Coronary artery (tissue), 2 donors: Measurements from ENCODE around the gene LOXHD1.

ENCODE experiments used
- DNase-seq: peaks from one replicate; pipeline ENCODE4 v3.0.0-alpha.2; 2017; ENCODE audit warnings: low spot score
- H3K27ac ChIP-seq, 2 donors: fragments of 200-600 bp; sonication (generic); one replicate each; pipeline ENCODE4 v1.5.1; 2016 to 2019
- H3K4me3 ChIP-seq: fragments of 200-600 bp; sonication (generic); 2 replicates; pipeline ENCODE4 v1.5.1; 2016; ENCODE audit warnings: mild to moderate bottlenecking, moderate library complexity
- TF ChIP-seq, protein P1 (sequence below): fragments of 200-600 bp; sonication (generic); IDR thresholded peaks from one replicate; pipeline ENCODE4 v1.5.1; 2019; ENCODE audit warnings: antibody characterized with exemption

Gene LOXHD1

DNA sequence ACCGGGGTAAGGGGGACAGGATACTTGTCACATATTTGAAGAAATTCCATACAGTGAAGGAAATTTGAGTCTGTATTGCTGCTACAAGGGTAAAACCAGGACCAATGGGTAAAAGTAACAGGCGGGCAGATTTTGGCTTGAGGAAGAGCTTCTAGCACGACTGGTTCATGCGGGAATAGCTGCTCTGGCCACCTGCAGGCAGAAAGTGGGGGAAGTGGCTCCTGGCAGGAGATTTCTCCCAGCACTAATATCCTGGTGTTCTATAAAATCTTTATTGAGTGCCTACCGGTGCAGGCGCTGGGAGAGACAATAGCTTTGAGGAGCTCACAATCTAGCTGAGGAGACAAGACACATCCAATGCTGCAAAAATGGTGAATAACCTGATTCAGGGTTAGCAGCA is 198.5 kb downstream of the LOXHD1 start:
- Histone ChIP-seq H3K4me3 (no peak overlapping the region), H3K27ac (no peak overlapping the region)
- TF ChIP-seq, protein P1, sequence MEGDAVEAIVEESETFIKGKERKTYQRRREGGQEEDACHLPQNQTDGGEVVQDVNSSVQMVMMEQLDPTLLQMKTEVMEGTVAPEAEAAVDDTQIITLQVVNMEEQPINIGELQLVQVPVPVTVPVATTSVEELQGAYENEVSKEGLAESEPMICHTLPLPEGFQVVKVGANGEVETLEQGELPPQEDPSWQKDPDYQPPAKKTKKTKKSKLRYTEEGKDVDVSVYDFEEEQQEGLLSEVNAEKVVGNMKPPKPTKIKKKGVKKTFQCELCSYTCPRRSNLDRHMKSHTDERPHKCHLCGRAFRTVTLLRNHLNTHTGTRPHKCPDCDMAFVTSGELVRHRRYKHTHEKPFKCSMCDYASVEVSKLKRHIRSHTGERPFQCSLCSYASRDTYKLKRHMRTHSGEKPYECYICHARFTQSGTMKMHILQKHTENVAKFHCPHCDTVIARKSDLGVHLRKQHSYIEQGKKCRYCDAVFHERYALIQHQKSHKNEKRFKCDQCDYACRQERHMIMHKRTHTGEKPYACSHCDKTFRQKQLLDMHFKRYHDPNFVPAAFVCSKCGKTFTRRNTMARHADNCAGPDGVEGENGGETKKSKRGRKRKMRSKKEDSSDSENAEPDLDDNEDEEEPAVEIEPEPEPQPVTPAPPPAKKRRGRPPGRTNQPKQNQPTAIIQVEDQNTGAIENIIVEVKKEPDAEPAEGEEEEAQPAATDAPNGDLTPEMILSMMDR = no peak
- no peak for DNase-seq

DNA sequence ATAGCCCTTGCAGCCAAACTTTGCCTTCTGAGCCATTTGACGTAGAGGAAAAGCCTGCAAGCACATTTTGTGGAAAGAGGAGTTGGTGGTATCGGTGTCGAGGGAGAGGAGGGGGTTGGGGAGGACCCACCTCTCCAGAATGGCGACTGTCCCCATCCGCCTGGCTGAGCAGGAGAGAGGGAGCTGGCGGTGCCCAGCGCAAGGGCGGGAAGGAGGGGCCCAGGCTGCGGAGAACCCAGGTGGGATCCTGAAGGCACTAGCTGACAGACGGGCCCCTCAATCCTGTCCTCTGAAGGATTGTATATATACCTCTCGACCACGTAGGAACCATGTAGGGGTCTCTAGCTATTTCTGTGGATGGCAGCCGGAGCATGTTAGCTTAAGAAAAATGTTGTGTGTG is 200.3 kb downstream of the LOXHD1 start:
- H3K4me3 ChIP-seq = no peak overlapping the region
- no peak overlapping the region for H3K27ac ChIP-seq
- TF ChIP-seq, protein P1 = no peak
- DNase-seq = no peak

DNA sequence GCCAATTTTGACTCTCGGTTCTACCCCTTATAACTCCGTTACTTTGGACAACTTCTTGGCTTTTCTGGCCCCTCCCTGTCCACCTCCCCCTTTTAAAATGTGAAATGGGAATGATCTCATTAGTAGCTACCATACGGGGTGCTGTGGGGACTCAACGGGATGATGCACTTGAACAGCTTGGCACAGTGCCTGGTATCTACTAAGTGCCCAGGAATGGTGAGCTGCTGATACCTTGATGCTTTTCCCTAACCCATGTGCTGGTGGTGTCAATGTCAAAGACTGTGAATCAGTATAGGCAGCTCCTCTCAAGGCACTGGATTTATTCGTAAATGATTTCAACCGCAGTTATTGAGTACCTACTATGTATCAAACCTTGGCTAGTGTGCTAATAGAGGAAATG is 204.2 kb downstream of the LOXHD1 start:
- no peak for DNase-seq
- TF ChIP-seq, protein P1 = no peak
- Histone ChIP-seq H3K27ac (no peak overlapping the region), H3K4me3 (no peak overlapping the region)

DNA sequence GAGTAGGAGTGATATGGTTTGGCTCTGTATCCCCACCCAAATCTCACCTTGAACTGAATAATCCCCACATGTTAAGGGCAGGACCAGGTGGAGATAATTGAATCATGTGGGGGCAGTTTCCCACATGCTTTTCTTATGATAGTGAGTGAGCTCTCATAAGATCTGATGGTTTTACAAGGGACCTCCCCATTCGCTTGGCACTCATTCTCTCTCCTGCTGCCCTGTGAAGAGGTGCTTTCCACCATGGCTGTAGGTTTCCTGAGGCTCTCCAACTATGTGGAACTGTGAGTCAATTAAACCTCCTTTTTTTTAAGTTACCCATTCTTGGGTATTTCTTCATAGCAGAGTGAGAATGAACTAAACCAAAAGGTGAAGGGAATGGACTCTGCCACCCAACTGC is 207.5 kb downstream of the LOXHD1 start:
- Histone ChIP-seq H3K27ac (no peak overlapping the region), H3K4me3 (no peak overlapping the region)
- DNase-seq = no peak
- TF ChIP-seq, protein P1 = no peak

DNA sequence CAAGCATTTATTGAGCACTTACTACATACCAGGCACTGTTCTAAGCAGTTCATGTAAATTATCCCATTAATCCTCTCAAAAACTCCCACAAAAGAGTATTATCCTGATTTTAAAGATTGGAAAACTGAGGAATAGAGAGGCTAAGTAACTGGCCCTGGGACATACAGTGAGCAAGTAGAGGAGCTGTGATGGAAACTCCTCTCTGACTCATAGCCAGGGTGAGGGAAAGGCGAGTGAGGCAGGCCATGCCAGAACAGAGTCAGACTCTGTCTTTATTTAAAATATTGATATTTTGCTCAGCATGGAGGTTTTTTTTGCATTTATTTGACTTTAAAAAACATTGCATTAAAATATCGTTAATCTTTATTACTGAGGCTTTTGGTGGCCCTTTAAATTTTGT is 208.0 kb downstream of the LOXHD1 start:
- Histone ChIP-seq H3K4me3 (no peak overlapping the region), H3K27ac (no peak overlapping the region)
- TF ChIP-seq, protein P1 = no peak
- DNase-seq = no peak

DNA sequence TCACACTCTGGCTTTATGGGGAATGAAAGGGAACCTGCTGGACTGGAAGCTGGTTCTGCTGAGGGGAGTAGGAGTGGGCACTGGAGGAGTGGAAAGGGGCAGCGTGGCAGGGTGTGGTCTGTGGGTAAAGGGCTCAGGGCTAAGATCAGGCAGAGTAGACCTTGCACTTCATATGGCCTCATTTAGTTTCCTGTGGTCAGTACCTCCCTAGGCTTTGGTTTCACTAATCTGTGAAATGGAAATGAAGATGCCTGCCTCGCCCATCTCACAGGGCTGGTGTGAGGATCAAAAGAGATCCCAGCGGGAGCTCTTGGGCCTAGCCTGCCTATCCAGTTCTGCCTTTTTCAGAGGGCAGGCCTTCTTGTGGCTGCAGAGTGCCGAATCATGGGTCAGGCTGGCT is 208.7 kb downstream of the LOXHD1 start:
- Histone ChIP-seq H3K4me3 (no peak overlapping the region), H3K27ac (no peak overlapping the region)
- TF ChIP-seq, protein P1 = no peak
- no peak for DNase-seq

DNA sequence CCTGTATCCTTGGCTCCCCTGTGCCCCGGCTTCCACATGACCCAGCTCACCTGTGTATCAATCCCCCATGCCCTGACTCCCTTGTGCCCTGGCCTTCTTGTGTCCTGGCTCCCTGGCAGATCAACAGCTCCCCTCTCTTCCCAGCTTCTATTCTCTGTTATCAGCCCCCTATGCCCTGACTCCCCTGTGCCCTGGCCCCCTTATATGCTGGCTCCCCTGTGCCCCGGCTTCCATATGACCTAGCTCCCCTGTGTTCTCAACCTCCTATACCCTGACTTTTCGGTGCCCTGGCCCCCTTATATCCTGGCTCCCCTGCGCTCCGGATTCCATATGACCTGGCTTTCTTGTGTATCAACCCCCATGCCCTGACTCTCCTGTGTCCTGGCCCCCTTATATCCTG is 209.2 kb downstream of the LOXHD1 start:
- DNase-seq = no peak
- H3K4me3 ChIP-seq = no peak overlapping the region
- TF ChIP-seq, protein P1 = no peak
- no peak overlapping the region for H3K27ac ChIP-seq
